Epidermal melanocyte (primary cell): ENCODE measurements around the gene TMEM184A.
"Not testable (repeated sequence)": the region's sequence is repeated elsewhere in the genome, so short reads cannot be mapped to it uniquely, and the experiment has no call there.

Source experiments
- DNase-seq: peaks from one replicate; pipeline ENCODE4 v3.0.0; 2011; ENCODE audit warnings: low spot score; ENCODE audit not compliant: insufficient read length

TMEM184A gene

DNA sequence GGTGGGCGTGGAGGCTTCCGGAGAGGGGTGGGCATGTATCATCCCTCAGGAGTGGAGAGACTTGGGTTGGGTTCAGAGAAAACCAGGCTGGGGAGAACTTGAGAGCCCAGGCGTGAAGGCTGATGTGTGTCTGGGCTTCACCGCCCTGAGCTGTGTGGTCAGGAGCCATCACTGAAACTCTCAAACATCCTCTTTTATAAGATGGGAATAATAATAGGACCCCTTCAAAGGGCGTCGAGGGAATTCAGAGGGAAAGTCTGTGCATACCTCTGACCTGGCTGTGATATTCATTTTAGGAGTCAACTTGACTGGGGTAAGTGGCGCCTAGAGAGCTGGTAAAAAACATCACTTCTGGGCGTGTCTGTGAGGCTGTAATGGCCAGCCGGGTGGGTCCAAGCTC, 34.9 kb upstream of the TMEM184A start:
- no peak for DNase-seq

DNA sequence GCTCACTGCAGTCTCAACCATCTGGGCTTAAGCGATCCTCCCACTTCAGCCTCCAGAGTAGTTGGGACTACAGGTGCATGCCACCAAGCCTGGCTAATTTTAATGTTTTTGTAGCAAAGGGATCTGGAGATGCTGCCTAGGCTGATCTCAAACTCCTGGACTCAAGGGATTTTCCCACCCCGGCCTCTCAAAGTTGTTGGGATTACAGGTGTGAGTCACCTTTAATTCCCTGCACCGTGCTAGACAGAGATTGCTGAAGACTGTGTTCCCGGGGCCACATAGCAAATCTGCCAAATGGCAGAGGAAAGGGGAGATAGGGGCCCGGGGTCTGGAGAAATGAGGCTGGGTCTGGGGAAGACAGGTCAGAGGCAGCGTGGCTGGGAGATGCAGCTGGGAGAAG, 34.5 kb upstream of the TMEM184A start:
- no peak for DNase-seq

DNA sequence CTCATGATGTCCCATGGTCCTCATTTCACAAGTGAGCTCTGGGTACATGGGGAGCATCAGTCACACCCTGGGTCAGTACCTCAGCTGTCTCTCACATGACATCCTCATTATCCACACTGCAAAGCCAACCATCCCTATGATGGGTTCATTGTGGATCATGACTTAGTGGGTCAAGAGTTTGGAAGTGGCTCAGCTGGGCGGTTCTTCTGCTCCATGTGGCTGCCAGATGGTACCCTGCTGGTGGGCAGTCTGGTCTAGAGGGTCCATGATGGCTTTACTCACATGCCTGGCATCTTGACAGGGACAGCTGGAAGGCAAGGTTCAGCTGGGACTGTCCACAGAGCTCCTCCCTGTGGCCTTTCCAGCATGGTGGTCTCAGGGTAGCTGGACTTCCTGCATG, 33.0 kb upstream of the TMEM184A start:
- no peak for DNase-seq

DNA sequence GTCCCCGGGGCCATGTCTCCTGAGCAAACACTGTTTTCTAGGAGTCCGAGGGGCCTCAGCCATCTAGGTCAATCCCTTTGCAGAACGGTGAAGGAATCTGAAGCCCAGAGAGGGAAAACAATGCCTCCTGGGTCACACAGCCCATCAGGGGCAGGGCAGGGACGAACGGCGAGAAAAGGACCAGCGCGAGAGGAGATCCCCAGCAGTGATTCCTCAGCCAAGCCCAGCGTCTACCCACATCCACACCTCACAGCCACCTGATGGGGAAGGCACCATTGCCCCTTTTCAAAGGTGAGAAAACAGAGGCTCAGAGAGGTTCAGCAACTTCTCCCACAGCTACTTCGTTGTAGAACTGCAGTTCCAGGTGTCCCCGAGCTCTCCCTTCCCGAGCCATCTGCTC, 31.7 kb upstream of the TMEM184A start:
- no peak for DNase-seq

DNA sequence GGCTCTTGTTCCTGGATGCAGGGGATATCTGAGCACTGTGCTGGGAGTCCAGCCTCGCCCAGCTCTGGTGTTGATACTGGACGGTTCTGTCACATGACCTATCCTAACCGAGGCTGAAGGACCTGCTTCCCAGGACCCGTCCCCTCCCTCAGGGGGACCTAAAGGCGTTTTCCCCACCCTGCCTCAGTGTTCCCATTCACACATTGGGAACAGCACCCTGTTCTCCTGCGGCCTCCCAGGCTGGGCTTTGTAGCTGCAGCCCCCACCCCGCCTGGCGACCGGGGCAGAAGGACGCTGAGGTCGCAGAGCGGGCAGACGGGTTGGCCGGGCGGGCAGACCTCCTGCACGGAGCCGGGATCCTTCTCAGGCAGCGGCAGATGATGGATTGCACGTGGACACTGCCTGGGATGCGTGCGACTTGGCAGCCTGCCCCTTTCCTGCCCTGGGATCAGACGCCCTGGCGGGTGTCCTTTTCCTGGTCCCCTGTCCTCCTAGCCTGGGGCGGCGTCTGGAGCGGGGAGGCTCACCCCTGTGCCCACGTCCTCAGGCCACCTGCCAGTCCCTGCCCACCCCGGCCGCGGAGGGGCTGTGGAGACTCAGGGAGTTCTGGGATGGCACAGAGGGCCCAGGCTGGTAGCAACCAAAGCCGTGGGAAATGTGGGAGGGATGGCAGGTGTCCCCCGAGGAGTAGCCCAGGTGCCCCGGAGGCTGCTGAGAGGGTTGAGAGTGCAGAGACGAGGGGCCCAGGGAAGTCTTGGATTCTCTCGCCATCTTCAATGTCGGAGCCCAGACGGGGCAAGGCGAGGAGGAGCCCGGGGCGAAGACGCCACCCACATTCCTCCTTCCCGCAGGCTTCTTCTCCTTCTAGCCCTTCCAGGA, 31.1 kb upstream of the TMEM184A start:
- no peak for DNase-seq

DNA sequence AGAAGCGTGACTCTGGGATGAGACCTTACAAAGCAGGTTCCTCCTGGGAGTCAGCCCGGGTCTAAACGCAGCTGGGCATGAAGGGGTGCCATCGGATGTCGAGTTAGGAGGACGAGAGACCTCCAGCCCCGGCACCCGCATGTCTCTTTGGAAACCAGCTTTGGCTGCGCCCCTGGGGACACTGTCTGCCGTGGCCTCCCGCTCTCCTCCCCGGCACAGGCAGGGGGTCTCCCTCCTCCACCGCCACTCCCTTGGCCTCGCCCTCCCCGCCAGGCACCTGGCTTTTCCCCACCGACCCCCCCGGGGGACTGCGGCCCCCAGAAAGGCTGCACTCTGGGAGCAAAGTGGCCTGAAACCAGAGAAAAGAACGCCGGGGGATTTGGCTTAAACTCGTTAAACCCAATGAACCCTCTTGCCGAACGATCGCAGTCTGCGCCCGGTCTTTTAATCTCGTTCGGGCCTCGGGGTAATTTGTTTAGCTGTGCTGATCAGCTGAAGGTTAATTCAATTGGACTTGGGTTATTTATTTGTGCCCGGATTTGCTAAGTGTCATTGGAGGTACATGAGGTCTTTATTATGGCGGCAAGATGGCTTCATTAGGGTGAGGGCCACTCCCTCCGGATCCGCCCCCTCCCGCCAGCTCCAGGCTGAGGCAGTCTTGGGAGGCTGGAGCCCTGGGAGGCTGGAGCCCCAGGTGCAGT, 30.3 kb upstream of the TMEM184A start:
- no peak for DNase-seq

DNA sequence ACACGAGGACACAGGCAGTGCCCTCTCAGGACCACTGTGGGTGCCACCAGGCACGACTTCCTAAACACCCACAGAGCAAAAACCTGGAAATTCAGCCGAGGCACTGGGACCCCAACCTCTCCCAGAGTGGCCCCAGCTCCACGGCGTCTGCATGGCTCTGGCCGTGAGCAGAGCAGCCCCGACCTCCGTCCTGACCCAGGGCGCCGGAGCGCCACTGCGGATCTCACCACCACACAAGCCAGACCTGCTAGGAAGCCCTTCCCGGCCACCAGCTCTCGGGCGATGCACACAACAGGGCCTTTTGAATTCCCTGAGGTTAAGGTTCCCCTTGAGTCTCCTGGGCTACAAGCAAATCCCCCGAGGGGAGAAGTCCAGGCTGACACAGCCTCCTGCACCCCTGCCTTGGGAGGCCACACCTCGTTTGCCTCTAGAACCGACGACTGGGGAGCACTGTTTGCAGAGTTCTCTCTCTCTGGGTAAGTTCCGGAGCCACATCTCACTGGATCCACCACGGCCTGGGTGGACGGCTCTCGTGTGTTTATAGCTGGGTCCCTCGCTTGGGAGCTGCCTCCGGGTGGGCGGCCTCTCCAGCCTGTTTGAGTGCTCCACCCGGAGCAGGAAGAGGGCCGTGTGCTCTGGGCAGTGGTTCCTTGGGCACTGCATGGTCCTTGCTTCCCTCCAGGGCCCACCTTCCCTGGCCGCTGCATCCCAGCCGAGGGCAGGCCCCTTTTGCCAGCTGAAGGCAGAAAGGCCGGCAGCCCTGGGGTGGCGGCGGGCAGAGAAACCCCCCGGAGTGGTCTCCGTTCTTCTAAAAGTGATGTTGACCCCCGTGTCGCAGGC, 29.4 kb upstream of the TMEM184A start:
- no peak for DNase-seq

DNA sequence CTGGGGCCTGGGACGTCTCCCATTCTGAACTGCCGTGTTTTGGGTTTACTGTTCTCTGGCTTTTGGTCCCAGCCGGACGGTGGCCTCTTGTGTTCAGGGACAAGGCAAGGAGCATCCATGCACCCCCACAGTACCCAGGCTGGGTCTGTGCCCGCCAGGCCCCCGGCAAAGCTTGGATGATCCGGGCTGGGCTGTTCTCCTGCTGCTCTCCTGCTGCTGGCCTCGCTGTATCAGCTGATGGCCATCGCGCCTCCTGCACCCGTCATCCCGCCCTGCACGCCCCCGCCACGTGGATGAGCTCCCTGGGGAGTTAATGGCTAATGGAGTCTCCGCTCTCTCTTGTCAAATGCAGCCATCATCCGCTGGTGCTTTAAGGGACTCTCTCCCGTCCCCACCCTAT, 28.7 kb upstream of the TMEM184A start:
- no peak for DNase-seq

DNA sequence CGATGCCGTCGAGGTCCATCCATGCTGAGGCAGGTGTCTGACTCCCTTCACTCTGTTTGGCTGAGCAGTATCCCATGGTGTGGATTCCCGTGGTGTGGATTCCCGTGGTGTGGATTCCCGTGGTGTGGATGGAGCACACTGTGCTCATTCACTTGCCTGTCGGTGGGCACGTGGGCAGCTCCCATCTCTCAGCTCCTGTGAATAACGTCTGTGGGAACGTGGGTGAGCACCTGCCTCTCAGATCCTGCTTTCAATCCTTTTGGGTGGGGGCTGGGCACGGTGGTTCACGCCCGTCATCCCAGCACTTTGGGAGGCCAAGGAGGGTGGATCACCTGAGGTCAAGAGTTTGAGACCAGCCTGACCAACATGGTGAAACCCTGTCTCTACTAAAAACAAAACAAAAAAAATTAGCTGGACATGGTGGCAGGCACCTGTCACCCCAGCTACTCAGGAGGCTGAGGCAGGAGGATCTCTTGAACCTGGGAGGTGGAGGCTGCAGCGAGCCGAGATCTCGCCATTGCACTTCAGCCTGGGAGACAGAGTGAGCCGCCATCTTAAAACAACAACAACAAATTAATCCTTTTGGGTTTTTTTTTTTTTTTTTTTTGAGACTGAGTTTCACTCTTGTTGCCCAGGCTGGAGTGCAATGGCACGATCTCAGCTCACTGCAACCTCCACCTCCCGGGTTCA, 27.4 kb upstream of the TMEM184A start:
- not testable (repeated sequence) for DNase-seq

DNA sequence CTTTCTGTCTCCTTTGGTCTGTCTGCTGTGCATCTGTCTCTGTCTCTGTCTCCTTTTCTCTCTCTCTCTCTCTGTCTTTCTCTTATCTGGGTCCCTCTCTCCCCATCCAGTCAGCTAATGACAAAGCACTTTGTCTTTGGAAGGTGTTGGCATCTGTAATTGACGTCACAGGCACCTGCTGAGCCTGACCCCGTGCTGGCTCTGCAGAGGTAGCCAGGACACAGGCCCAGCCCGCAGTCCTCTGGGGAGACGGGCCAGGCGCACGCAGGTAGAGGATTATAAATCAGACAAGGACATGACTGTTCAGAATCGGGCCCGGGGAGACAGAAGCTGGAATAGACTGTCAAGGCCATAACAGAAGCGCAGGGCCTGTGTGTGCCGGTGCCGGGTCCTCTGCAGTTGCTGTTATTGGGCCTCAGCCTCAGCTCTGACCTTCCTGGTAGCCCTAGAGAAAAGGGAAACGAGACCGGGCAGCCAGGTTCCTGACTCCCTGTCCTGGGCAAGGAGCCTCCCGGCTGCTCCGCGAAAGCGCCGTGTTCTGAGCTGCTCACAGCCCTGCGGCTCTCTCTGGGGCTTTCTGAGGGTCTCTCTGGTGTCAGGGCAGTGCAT, 24.5 kb upstream of the TMEM184A start:
- DNase-seq = no peak

DNA sequence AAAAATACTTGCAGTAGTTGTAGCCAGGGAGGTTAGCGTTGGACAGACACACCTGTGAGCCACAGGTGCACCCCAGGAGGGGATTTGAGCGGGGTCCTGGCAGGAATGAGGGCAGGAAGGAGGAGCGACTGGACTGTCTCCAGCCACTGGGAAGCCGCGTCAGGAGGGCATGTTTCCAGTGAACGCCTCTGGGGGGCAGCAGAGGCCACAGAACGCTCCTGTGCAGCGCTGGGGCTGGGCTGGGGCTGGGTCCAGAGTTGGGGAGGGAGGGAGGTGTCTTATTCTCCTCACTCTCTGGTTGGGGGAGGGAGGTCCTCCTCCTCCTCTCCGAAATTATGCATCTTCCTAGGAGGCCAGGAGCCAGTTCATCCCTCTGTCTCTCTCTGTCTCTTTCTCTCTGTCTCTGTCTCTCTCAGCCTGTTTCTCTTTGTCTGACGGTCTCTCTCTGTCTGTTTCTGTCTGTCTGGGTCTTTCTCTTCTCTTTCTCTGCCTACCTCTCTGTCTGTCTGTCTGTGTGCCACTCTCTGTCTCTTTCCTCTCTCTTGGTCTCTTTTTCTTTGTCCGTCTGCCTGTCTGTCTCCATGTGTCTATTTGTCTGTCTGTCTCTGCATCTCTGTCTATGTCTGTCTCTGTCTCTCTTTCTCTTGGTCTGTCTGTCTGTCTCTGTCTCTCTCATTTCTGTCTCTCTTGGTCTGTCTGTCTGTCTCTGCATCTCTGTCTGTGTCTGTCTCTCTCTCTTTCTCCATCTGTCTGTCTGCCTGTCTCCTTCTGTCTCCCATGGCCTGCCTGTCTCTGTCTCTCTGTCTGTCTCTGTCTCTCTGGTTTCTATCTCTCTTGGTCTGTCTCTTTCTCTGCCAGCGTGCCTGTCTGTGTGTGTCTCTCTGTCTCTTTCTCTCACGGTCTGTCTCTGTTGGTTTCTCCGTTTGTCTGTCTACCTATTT, 23.7 kb upstream of the TMEM184A start:
- DNase-seq = peak; percentile 85

DNA sequence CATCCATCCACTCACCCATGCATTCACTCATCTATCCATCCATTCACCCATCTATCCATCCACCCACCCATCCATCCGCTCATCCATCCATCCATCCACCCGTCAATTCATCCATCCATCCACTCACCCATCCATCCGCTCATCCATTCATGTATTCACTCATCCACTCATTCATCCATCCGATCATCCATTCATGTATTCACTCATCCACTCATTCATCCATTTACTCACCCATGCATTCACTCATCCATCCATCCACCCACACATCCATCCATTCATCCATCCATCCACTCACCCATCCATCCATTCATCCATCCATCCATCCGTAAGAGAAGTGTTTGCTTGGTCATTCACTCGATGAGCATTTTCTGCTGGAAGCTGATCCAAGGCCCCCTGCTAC, 22.5 kb upstream of the TMEM184A start:
- no peak for DNase-seq

DNA sequence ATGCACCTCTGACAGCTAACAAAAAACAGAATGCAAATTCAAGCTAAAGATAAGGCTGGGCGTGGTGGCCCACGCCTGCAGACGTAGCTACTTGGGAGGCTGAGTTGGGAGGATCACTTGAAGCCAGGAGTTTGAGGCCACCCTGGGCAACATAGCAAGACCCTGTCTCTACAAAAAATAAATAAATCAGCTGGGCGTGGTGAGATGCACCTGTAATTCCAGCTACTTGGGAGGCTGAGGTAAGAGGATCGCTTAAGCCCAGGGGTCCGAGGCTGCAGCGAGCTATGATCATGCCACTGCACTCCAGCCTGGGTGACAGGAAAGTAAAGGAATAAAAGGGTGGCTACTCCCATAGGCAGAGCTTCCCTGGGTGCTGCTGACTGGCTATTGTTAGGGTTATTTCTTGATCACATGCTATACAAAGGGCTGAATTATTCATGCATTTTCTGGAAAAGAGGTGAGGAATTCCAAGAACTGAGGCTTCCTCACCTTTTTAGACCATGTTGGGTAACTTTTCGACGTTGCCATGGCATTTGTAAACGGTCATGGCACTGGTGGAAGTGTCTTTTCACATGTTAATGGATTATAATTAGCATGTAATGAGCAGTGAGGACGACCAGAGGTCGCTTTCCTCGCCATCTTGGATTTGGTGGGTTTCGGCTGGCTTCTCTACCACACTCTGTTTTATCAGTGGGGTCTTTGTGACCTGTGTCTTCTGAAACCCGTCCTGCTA, 20.7 kb upstream of the TMEM184A start:
- DNase-seq = no peak

DNA sequence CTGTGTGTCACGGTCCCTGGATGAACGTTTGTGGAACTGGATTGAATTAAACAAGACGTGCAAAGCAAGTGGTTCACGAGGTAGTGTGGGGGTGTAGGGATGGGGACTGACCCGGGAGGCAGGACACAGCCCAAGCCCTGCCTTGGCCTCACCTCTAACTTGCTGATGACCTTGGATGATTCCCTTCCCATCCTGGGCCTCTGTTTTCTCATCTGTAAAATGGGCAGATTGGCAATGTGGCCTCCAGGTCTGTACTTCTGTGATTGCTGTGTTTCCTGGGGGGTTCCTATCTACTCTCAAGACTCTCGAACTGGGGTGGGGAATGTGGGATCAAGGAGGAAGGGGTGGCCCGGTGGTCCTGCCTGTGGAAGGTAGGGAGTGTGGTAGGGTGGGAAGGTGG, 19.8 kb upstream of the TMEM184A start:
- DNase-seq = no peak

DNA sequence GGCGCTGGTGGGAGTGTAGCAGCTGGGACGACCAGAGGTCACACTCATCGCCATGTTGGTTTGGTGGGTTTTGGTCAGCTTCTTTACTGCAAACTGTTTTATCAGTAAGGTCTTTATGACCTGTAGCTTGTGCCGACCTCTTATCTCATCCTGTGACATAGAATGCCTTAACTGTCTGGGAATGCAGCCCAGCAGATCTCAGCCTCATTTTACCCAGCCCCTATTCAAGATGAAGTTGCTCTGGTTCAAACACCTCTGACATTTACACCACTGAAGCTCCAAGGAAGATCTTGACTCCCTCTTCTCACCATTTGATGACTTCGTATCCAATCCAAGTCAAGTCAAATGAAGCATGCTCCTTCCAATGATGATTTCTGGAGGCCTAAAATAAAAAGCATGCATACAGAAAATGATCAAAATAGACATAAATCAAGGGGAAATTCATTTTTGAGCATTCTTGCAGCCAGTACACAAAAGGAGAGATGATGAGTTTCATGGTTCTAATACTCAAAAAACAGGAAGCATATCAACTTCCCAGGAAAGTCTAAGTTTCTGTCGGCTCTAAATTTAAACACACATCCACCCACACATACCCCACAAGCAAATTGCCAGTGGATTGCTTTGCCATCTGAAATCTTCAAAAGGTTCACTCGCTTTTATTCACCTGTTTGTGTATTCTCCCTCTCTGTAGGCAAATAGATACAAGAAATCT, 16.3 kb upstream of the TMEM184A start:
- DNase-seq = no peak

DNA sequence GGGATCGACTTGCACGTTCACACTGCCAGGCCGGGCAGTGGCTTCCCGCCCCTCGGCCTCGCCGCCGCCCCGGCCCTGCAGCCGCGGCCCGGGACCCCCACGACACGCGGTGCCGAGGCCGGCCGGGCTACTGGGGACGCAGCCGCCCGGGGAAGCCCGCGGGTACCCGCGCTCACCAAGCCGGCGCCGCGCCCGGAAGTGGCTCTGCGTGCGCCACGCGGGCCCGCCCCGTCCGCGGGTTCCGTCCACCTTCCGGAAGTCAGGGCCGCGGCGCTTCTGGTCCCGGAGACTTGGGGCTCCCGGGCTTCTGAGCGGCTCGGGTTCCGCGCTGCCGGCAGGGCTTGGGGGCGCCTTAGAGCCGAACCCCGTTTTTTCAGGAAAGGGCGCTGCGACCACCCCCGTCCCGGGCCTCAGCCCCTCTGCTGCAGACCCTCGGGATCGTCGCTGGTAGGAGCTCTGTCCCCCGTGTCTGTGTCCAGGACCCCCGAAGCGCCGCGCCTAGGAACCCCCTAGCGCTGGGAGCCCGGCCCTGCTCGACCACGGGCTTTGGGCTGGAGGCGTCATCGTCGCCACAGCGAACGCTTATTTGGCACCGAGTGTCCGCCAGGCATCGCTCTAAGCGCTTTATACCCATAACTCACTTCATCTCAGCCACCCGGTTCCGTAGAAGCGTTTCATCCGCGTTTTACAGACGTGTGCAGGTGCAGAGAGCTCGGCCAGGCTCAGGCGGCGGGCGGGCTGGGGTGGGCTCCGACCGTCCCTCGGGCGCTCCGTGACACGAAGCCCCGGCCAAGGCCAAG, 14.0 kb upstream of the TMEM184A start, which contains the start of gene PSMG3:
Gene PSMG3, minus strand, starts transcription at position 200 of the 800 bp plus-strand sequence. CDS start 693 bp downstream, outside the sequence.
- DNase-seq = peak; percentile 93

DNA sequence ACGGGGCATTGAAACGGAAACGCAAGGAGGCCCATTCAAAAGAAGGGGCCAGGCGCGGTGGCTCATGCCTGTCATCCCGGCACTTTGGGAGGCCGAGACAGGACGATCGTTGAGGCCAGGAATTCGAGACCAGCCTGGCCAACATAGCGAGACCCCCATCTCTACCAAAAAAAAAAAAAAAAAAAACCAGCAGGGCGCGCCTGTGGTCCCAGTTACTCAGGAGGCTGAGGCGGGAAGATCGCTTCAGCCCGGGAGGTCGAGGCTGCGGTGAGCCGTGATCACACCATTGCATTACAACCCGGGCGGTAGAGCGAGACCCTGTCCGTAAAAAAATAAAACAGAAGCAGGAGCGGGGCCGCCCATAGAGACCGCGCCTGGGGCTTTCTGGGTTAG, 13.4 kb upstream of the TMEM184A start:
- DNase-seq = no peak

DNA sequence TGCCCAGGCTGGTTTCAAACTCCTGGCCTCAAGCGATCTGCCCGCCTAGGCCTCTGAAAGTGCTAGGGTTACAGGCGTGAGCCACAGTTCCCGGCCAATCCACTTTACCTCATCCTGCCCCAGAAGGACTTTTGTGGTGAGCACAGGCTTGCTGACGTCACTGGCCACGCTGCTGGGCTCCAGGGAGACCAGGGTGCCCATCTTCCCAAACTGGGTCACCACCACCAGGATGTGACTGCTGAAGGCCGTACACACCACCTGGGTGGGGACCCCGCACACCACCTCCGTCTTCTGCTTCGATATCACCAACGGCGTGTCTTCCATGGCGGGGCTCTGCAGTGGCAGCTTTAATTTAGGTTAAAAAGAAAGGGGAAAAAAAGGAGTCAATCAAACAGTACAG, 13.0 kb upstream of the TMEM184A start:
- no peak for DNase-seq
